ENCODE measurements around the gene PINLYP. TPM values are rescaled to one million over a fixed set of nuclear protein-coding genes. Genes with fewer than 3 reads are reported as not detected.
"Not testable (repeated sequence)": the region's sequence is repeated elsewhere in the genome, so short reads cannot be mapped to it uniquely, and the experiment has no call there.

PINLYP gene
- total RNA-seq, 1 experiment from 2014 or later, result 11.9 TPM

DNA sequence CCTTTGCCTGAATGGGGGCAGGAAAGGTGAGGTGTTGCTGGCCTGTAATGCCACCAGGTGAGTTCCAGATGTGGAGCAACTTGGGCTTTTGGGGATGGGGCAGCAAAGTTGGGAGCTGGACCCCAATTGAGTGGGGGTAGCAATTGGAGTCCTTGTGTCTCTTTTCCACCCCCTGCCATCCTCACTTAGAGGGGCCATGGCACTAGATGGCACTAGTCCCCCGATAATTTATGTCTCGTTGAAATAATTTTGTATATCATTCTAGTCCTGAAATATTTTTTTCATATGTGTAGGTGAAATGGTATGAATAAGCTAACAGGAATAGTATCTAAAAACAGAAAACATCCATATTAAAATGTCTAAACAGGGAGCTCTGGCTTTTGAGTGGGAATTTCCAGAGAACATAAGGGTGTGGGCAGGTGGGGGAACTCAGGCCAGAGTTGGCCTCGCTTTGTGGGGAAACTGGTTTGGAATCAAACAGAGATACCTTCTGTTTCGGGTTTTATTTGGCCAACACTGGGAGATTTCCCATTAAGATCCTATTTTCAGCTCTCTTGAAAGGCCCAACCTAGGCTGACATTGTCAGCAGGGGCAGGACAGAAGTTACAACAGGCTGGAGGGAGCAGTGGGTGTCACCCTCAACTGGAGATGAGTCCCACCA is 24.2 kb downstream of the PINLYP start:
- H3K4me2 ChIP-seq (ENCODE audit: insufficient read depth, insufficient read length, low read length), result no peak overlapping the region
- no peak overlapping the region for H4K5ac ChIP-seq (ENCODE audit: insufficient read length, low read depth, low read length)
- Mint-ChIP-seq H3K4me1 (peaks cover 15 to 21% of the 10 kb centered on the region in 2 experiments), H3K36me3 (ENCODE audit: insufficient read depth in 1 of 3, low read depth in 3 of 3) (peaks cover 0 to 27% (median 16%) of the 10 kb centered on the region in 3 experiments; a peak in 6 of 7 replicates), H3K9me3 (no peaks in the 10 kb centered on the region; a peak in 1 of 5 replicates), H3K27ac (no peak overlapping the region), H3K27me3 (ENCODE audit: low read depth) (no peaks in the 10 kb centered on the region), H3K4me3 (no peak overlapping the region)
- no peak overlapping the region for H3K18ac ChIP-seq (ENCODE audit: insufficient read length, low read depth, low read length)
- H3K9ac ChIP-seq (ENCODE audit: extremely low read depth, insufficient read length, low read length), result no peak overlapping the region
- H4K8ac ChIP-seq (replicated peaks; ENCODE audit: insufficient read length, low read depth, low read length), result no peak overlapping the region
- no peak overlapping the region for H4K91ac ChIP-seq (ENCODE audit: insufficient read length, low read depth, low read length)
- no peak overlapping the region for H2AFZ ChIP-seq (ENCODE audit: low read length)
- H3K4me1 ChIP-seq (ENCODE audit: insufficient read depth, low read length), result 0 out of 2 replicates have a peak, but pooled peaks cover 3% of the 10 kb centered on the region
- no peaks in the 10 kb centered on the region for H3K9me3 ChIP-seq (ENCODE audit: control insufficient read depth, low read depth, low read length)
- H2AK5ac ChIP-seq (ENCODE audit: insufficient read length, low read length), result no peak overlapping the region
- H3K27ac ChIP-seq (ENCODE audit: insufficient read length, low read depth, low read length), result no peak overlapping the region
- H2BK12ac ChIP-seq (ENCODE audit: insufficient read length, low read depth, low read length), result no peak overlapping the region
- peaks cover 18% of the 10 kb centered on the region for H3K23me2 ChIP-seq (ENCODE audit: insufficient read length, low read depth, low read length, poor library complexity, severe bottlenecking)
- no peak overlapping the region for H2BK20ac ChIP-seq (ENCODE audit: low read depth, low read length, poor library complexity, severe bottlenecking)
- no peak overlapping the region for H3K56ac ChIP-seq (ENCODE audit: insufficient read length, low read depth, low read length)
- TF ChIP-seq CTCF (conservative IDR thresholded peaks at IDR 0.05), result no peak
- no peak overlapping the region for H3K23ac ChIP-seq (ENCODE audit: insufficient read length, low read depth, low read length)
- H2BK5ac ChIP-seq (ENCODE audit: insufficient read length, low read length), result no peak overlapping the region
- H3K79me2 ChIP-seq (ENCODE audit: insufficient read depth, low read length), result peaks cover 4% of the 10 kb centered on the region; the same call in 1 of the 2 replicates
- no peak for DNase-seq
- no peaks in the 10 kb centered on the region for H4K20me1 ChIP-seq (ENCODE audit: control insufficient read depth, insufficient read depth, insufficient read length)
- no peaks in the 10 kb centered on the region for H3K27me3 ChIP-seq (ENCODE audit: insufficient read depth, low read length)
- no peak overlapping the region for H3K14ac ChIP-seq (ENCODE audit: insufficient read depth, low read length)
- WGBS (ENCODE audit: extremely low coverage, insufficient read length, low lambda C conversion rate), result no CpG with 5 or more reads among the region's 4 CpGs
- H2BK15ac ChIP-seq (ENCODE audit: low read depth, low read length), result no peak overlapping the region
- H3K79me1 ChIP-seq (ENCODE audit: insufficient read depth, low read depth, low read length, poor library complexity, severe bottlenecking), result no peaks in the 10 kb centered on the region
- no peak overlapping the region for H3K4ac ChIP-seq (ENCODE audit: low read depth, low read length)
- no peak overlapping the region for H3T11ph ChIP-seq (ENCODE audit: low read length)
- H2BK120ac ChIP-seq (ENCODE audit: low read depth, low read length, poor library complexity, severe bottlenecking), result no peak overlapping the region

DNA sequence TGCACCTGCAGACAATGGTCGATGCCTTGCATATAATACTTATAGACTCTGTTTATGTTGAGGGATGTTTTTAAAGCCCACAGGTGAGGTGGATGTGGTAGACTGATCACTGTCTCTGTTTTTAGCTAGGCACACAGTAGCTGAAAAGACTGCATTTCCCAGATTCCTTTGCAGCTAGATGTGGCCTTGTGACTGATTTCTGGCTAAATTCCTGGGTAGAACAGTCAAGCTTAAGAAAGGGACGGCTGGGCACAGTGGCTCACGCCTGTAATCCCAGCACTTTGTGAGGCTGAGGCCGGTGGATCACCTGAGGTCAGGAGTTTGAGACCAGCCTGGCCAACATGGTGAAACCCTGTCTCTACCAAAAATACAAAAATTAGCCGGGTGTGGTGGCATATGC is 24.7 kb downstream of the PINLYP start:
- not testable (repeated sequence) for H2BK15ac ChIP-seq (ENCODE audit: low read depth, low read length); H3K79me1 ChIP-seq (ENCODE audit: insufficient read depth, low read depth, low read length, poor library complexity, severe bottlenecking); H4K20me1 ChIP-seq (ENCODE audit: control insufficient read depth, insufficient read depth, insufficient read length); H3K79me2 ChIP-seq (ENCODE audit: insufficient read depth, low read length); H3K9me3 Mint-ChIP-seq; H3K23ac ChIP-seq (ENCODE audit: insufficient read length, low read depth, low read length); H4K8ac ChIP-seq (replicated peaks; ENCODE audit: insufficient read length, low read depth, low read length); H3K4ac ChIP-seq (ENCODE audit: low read depth, low read length); H2BK5ac ChIP-seq (ENCODE audit: insufficient read length, low read length); H3K4me2 ChIP-seq (ENCODE audit: insufficient read depth, insufficient read length, low read length); H3K9me3 ChIP-seq (ENCODE audit: control insufficient read depth, low read depth, low read length); H3K27ac Mint-ChIP-seq; H3K27me3 Mint-ChIP-seq (ENCODE audit: low read depth); H2AFZ ChIP-seq (ENCODE audit: low read length); H3K18ac ChIP-seq (ENCODE audit: insufficient read length, low read depth, low read length); H3K14ac ChIP-seq (ENCODE audit: insufficient read depth, low read length); H4K91ac ChIP-seq (ENCODE audit: insufficient read length, low read depth, low read length); H3K56ac ChIP-seq (ENCODE audit: insufficient read length, low read depth, low read length); H3K27ac ChIP-seq (ENCODE audit: insufficient read length, low read depth, low read length); H4K5ac ChIP-seq (ENCODE audit: insufficient read length, low read depth, low read length); DNase-seq; H2BK12ac ChIP-seq (ENCODE audit: insufficient read length, low read depth, low read length); H2AK5ac ChIP-seq (ENCODE audit: insufficient read length, low read length); H3K4me1 ChIP-seq (ENCODE audit: insufficient read depth, low read length); H2BK20ac ChIP-seq (ENCODE audit: low read depth, low read length, poor library complexity, severe bottlenecking); H3T11ph ChIP-seq (ENCODE audit: low read length); H3K27me3 ChIP-seq (ENCODE audit: insufficient read depth, low read length); H3K4me3 Mint-ChIP-seq; H2BK120ac ChIP-seq (ENCODE audit: low read depth, low read length, poor library complexity, severe bottlenecking); H3K9ac ChIP-seq (ENCODE audit: extremely low read depth, insufficient read length, low read length)
- H3K4me1 Mint-ChIP-seq, result peaks cover 15 to 19% of the 10 kb centered on the region in 2 experiments
- WGBS (ENCODE audit: extremely low coverage, insufficient read length, low lambda C conversion rate), result no CpG with 5 or more reads among the region's 5 CpGs
- peaks cover 12% of the 10 kb centered on the region for H3K23me2 ChIP-seq (ENCODE audit: insufficient read length, low read depth, low read length, poor library complexity, severe bottlenecking)
- peaks cover 0 to 27% (median 16%) of the 10 kb centered on the region in 3 experiments; a peak in 6 of 7 replicates for H3K36me3 Mint-ChIP-seq (ENCODE audit: insufficient read depth in 1 of 3, low read depth in 3 of 3)

Measured in H9 (cell line).